GM12878 (cell line): ENCODE measurements around the gene ITGA11. TPM values are rescaled to one million over a fixed set of nuclear protein-coding genes. Genes with fewer than 3 reads are reported as not detected.

Experiments
- ATAC-seq: fragments of 200-7000 bp; cut with Tn5 transposase; 3 replicates; pipeline ENCODE4 v1.9.1; 2020; ENCODE audit warnings: mild to moderate bottlenecking, moderate library complexity
- BruUV-seq: library from RNA; stranded (reverse); fragments of 400-500 nt; replicated peaks from 2 replicates; lab custom pipeline; 2021; lab: Mats Ljungman, UMichigan
- CTCF ChIA-PET: fragments of 300-600 bp; sonication (Branson Sonifier 250); formaldehyde crosslinking; extraction: SDS; loops from one replicate; lab custom pipeline; 2021; ENCODE audit warnings: inconsistent platforms; lab: Yijun Ruan, JAX
- POLR2A ChIA-PET: fragments of 350-600 bp; formaldehyde crosslinking; extraction: SDS; loops from one replicate; lab custom pipeline; 2021; ENCODE audit warnings: inconsistent platforms; lab: Charles Lee
- RAD21 ChIA-PET: fragments of 300-600 bp; sonication (Branson Sonifier 250); formaldehyde crosslinking; loops from one replicate; lab custom pipeline; 2023; ENCODE audit warnings: antibody characterized with exemption; ENCODE audit not compliant: unreplicated experiment; lab: Charles Lee
- SMC1A ChIA-PET: fragments of 300-600 bp; sonication (Branson Sonifier 250); formaldehyde crosslinking; loops from one replicate; lab custom pipeline; 2023; ENCODE audit not compliant: unreplicated experiment, uncharacterized antibody; lab: Charles Lee
- DNase-seq: peaks from one replicate; pipeline ENCODE4 v3.0.0-alpha.2; 2011; ENCODE audit warnings: low read depth, low spot score
- FAIRE-seq: peaks from 3 replicates; lab custom pipeline; 2011; peaks lifted over from hg19 to GRCh38; lab: Jason Lieb, UNC
- H2AFZ ChIP-seq: 2 replicates; pipeline ENCODE4 v1.6.0; 2011; ENCODE audit warnings: low read depth, low read length, control low read depth; ENCODE audit not compliant: control insufficient read depth
- H3K27ac ChIP-seq: 2 replicates; pipeline ENCODE4 v1.5.1; 2011; ENCODE audit warnings: control low read depth; ENCODE audit not compliant: control insufficient read depth, insufficient read depth
- H3K27me3 ChIP-seq, 2 experiments: replicated peaks in 1 of 2; 2 replicates each; pipeline versions ENCODE4 v1.6.0 to v1.6.1; 2011; ENCODE audit warnings: low read length in 1 of 2; ENCODE audit not compliant: control insufficient read depth in 2 of 2, insufficient read depth in 2 of 2
- H3K36me3 ChIP-seq, 2 experiments: 2 replicates each; pipeline ENCODE4 v1.5.1; 2011; ENCODE audit warnings: low read length in 1 of 2; ENCODE audit not compliant: control insufficient read depth in 2 of 2, insufficient read depth in 2 of 2
- H3K4me1 ChIP-seq: 2 replicates; pipeline ENCODE4 v1.6.1; 2011; ENCODE audit warnings: mild to moderate bottlenecking, low read length, moderate library complexity, mixed read lengths; ENCODE audit not compliant: control insufficient read depth, insufficient read depth
- H3K4me2 ChIP-seq: 2 replicates; pipeline ENCODE4 v1.6.0; 2011; ENCODE audit warnings: control low read depth; ENCODE audit not compliant: control insufficient read depth, insufficient read depth
- H3K4me3 ChIP-seq: fragments of 200-600 bp; sonication (generic); 2 replicates; pipeline ENCODE4 v1.5.1; 2016
- H3K79me2 ChIP-seq: 2 replicates; pipeline ENCODE4 v1.6.0; 2011; ENCODE audit warnings: low read length; ENCODE audit not compliant: control insufficient read depth, insufficient read depth
- H3K9ac ChIP-seq: 2 replicates; pipeline ENCODE4 v1.8.0; 2011; ENCODE audit warnings: low read length, control low read depth, mixed read lengths; ENCODE audit not compliant: control insufficient read depth, insufficient read depth
- H3K9me3 ChIP-seq: replicated peaks from 3 replicates; pipeline ENCODE4 v1.5.1; 2011; ENCODE audit warnings: mild to moderate bottlenecking, low read length; ENCODE audit not compliant: control insufficient read depth, insufficient read depth
- H4K20me1 ChIP-seq: 2 replicates; pipeline ENCODE4 v1.6.0; 2011; ENCODE audit not compliant: control insufficient read depth, insufficient read depth
- BACH1 ChIP-seq: fragments of 450-650 bp; IDR thresholded peaks from 2 replicates; pipeline ENCODE4 v1.6.1; 2017; ENCODE audit warnings: mild to moderate bottlenecking, borderline replicate concordance
- EZH2 ChIP-seq: IDR thresholded peaks from 2 replicates; pipeline ENCODE4 v1.6.1; 2012; ENCODE audit warnings: low read depth, mild to moderate bottlenecking, control low read depth, inconsistent platforms, low read length, borderline replicate concordance; ENCODE audit not compliant: control insufficient read depth
- KAT2A ChIP-seq: conservative IDR thresholded peaks from 2 replicates; pipeline ENCODE4 v1.6.1; 2011; ENCODE audit warnings: low read depth, low read length; ENCODE audit not compliant: control insufficient read depth
- RELA ChIP-seq: fragments of 450-650 bp; IDR thresholded peaks from 2 replicates; pipeline ENCODE4 v1.8.0; 2014; ENCODE audit warnings: borderline replicate concordance; ENCODE audit not compliant: partially characterized antibody
- SIN3A ChIP-seq: IDR thresholded peaks from 2 replicates; pipeline ENCODE4 v1.6.1; 2012; ENCODE audit warnings: low read depth, low read length, improper control_type of control experiment
- SREBF1 ChIP-seq: IDR thresholded peaks from 2 replicates; pipeline ENCODE4 v1.6.1; 2012; ENCODE audit warnings: mild to moderate bottlenecking, low read length
- SRF ChIP-seq, 2 experiments: IDR thresholded peaks; 2 replicates each; pipeline ENCODE4 v1.6.1; 2011; ENCODE audit warnings: low read depth in 2 of 2, low read length in 2 of 2, mild to moderate bottlenecking in 1 of 2, moderate library complexity in 1 of 2
- YY1 ChIP-seq: IDR thresholded peaks from 2 replicates; pipeline ENCODE4 v1.6.1; 2011; ENCODE audit warnings: low read depth, mild to moderate bottlenecking, low read length
- WGBS: methylation state at CpG from one replicate; pipeline ENCODE4 v1.1.6; 2016; ENCODE audit warnings: low lambda C conversion rate; ENCODE audit not compliant: insufficient replicate concordance, insufficient coverage; ENCODE audit errors: missing lambda C conversion rate; 5-methylcytosine and 5-hydroxymethylcytosine counted together
- in situ Hi-C: fragments of 300-500 bp; cut with MboI; formaldehyde crosslinking; loops from 9 replicates; pipeline ENCODE4 v1.14.3; 2018; ENCODE audit warnings: mixed read lengths
- intact Hi-C: fragments of 100-400 bp; cut with micrococcal nuclease; formaldehyde crosslinking; loops from one replicate; pipeline ENCODE4 v1.14.2; 2022; ENCODE audit not compliant: unreplicated experiment
- polyA plus RNA-seq, 11 experiments: library from polyadenylated mRNA; depleted of rRNA in 4 of 11; unstranded in 6 of 11; stranded (reverse) in 5 of 11; fragments of >200 nt; fragmentation: Nextera tagmentation in 4 of 11; fragmentation: Illumina TruSeq in 1 of 11; extraction: Ambion mirVana in 4 of 11; extraction: Trizol in 1 of 11; gene quantifications; 1 replicate in 1 of 11; 2 replicates in 10 of 11; pipeline versions ENCODE4 v1.2.1 to v1.2.3, GENCODE V29; 2011 to 2016; ENCODE audit warnings: inconsistent platforms in 2 of 11, missing spikeins in 2 of 11, low read depth in 1 of 11
- total RNA-seq, 4 experiments: library from RNA; depleted of rRNA in 3 of 4; stranded (reverse); fragments of >200 nt in 3 of 4; fragmentation: Illumina TruSeq in 1 of 4; extraction: Trizol in 1 of 4; gene quantifications; 2 replicates each; pipeline versions ENCODE4 v1.2.1 to v1.2.3, GENCODE V29; 2013 to 2021
- TF ChIP-seq, protein P1 (sequence below): fragments of 450-650 bp; IDR thresholded peaks from 2 replicates; pipeline ENCODE4 v1.6.1; 2017; ENCODE audit warnings: mild to moderate bottlenecking, low read depth, inconsistent platforms; ENCODE audit not compliant: poor library complexity, severe bottlenecking
- TF ChIP-seq, protein P2 (sequence below): fragments of 450-650 bp; formaldehyde crosslinking; IDR thresholded peaks from 2 replicates; pipeline ENCODE4 v1.4.0; 2022; ENCODE audit warnings: mild to moderate bottlenecking, moderate library complexity

The ITGA11 gene
- total and polyA plus RNA-seq, 10 of the 15 experiments (the other 5 are each of a cell fraction or from before 2014, with no cell fraction given) = under 0.01 to 0.36 (median 0.13) TPM; not detected in 1

- TF ChIP-seq, protein P1, sequence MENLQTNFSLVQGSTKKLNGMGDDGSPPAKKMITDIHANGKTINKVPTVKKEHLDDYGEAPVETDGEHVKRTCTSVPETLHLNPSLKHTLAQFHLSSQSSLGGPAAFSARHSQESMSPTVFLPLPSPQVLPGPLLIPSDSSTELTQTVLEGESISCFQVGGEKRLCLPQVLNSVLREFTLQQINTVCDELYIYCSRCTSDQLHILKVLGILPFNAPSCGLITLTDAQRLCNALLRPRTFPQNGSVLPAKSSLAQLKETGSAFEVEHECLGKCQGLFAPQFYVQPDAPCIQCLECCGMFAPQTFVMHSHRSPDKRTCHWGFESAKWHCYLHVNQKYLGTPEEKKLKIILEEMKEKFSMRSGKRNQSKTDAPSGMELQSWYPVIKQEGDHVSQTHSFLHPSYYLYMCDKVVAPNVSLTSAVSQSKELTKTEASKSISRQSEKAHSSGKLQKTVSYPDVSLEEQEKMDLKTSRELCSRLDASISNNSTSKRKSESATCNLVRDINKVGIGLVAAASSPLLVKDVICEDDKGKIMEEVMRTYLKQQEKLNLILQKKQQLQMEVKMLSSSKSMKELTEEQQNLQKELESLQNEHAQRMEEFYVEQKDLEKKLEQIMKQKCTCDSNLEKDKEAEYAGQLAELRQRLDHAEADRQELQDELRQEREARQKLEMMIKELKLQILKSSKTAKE = no peak
- TF ChIP-seq YY1 (no peak), SIN3A (no peak), BACH1 (no peak), RELA (no peak), SRF (IDR thresholded peaks at IDR 0.05; ENCODE audit: low read depth in 2 of 2, low read length in 2 of 2) (no peak)
Observed at GRCh38 chr15:68405378-68406250, 26.3 kb downstream of the ITGA11 start (continued).

GRCh38 chr15:68404056-68404798, 27.7 kb downstream of the ITGA11 start:
- no peak for FAIRE-seq
- RAD21 ChIA-PET = no interaction called here

More at GRCh38 chr15:68404056-68404798, 27.7 kb downstream of the ITGA11 start:
- ChIA-PET SMC1A (no interaction called here), POLR2A (no interaction called here), CTCF (no interaction called here)
- no peak overlapping the region for H3K4me2 ChIP-seq
- no peak overlapping the region for H3K27ac ChIP-seq
- no peaks in the 10 kb centered on the region; the same call in 2 of the 3 replicates for H3K9me3 ChIP-seq
- H2AFZ ChIP-seq = no peak overlapping the region
- BruUV-seq = no TSS peak
- ATAC-seq = no peak
- H3K4me3 ChIP-seq = no peak overlapping the region
- no peaks in the 10 kb centered on the region for H3K36me3 ChIP-seq
- no peaks in the 10 kb centered on the region for H3K4me1 ChIP-seq
- in situ Hi-C loops = no loop called here
- no peak for DNase-seq
- H4K20me1 ChIP-seq = no peaks in the 10 kb centered on the region
- intact Hi-C loops = no loop called here
- H3K27me3 ChIP-seq = no peaks in the 10 kb centered on the region
- WGBS = 37% methylated on average over 12 of the region's 12 CpGs
- H3K79me2 ChIP-seq = no peaks in the 10 kb centered on the region
- TF ChIP-seq, protein P2, sequence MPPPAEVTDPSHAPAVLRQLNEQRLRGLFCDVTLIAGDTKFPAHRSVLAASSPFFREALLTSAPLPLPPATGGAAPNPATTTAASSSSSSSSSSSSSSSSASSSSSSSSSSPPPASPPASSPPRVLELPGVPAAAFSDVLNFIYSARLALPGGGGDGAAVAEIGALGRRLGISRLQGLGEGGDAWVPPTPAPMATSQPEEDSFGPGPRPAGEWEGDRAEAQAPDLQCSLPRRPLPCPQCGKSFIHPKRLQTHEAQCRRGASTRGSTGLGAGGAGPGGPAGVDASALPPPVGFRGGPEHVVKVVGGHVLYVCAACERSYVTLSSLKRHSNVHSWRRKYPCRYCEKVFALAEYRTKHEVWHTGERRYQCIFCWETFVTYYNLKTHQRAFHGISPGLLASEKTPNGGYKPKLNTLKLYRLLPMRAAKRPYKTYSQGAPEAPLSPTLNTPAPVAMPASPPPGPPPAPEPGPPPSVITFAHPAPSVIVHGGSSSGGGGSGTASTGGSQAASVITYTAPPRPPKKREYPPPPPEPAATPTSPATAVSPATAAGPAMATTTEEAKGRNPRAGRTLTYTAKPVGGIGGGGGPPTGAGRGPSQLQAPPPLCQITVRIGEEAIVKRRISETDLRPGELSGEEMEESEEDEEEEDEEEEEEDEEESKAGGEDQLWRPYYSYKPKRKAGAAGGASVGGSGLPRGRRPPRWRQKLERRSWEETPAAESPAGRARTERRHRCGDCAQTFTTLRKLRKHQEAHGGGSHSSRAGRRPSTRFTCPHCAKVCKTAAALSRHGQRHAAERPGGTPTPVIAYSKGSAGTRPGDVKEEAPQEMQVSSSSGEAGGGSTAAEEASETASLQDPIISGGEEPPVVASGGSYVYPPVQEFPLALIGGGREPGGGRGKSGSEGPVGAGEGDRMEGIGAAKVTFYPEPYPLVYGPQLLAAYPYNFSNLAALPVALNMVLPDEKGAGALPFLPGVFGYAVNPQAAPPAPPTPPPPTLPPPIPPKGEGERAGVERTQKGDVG = no peak
- TF ChIP-seq KAT2A (no peak), EZH2 (no peak), SREBF1 (no peak)
- H3K9ac ChIP-seq = no peak overlapping the region
